Activated CD8-positive, alpha-beta memory T cell treated with anti-CD3 and anti-CD28 coated beads, Interleukin-2, amount 50 U/mL, for 48 hours (primary cell): Measurements from ENCODE around the gene ZNF619.
"Not testable (repeated sequence)": the region's sequence is repeated elsewhere in the genome, so short reads cannot be mapped to it uniquely, and the experiment has no call there.

Source experiments
- DNase-seq: peaks from one replicate; pipeline ENCODE4 v3.0.0-alpha.2; 2020

ZNF619 gene

GRCh38 chr3:40476478-40477470, at the start of gene ZNF619:
TSS of gene ZNF619 (plus strand) at chr3:40477122. CDS start at chr3:40477980, 858 bp downstream.
- DNase-seq: peak; percentile 78

GRCh38 chr3:40432793-40433192, 44.1 kb upstream of the ZNF619 start:
- no peak for DNase-seq

GRCh38 chr3:40437889-40438288, 39.0 kb upstream of the ZNF619 start:
- no peak for DNase-seq

GRCh38 chr3:40445062-40445461, 31.9 kb upstream of the ZNF619 start:
- no peak for DNase-seq

GRCh38 chr3:40445880-40446279, 31.0 kb upstream of the ZNF619 start:
- no peak for DNase-seq

GRCh38 chr3:40450438-40450837, 26.5 kb upstream of the ZNF619 start:
- DNase-seq: no peak

- no peak for DNase-seq
Measured at GRCh38 chr3:40451551-40451950, 25.4 kb upstream of the ZNF619 start.

GRCh38 chr3:40452057-40452456, 24.9 kb upstream of the ZNF619 start:
- no peak for DNase-seq

- DNase-seq: no peak
Measured at GRCh38 chr3:40452562-40452875, 24.4 kb upstream of the ZNF619 start.

- DNase-seq: peak; percentile 92
Measured at GRCh38 chr3:40452876-40453730, 23.8 kb upstream of the ZNF619 start.

GRCh38 chr3:40453933-40454332, 23.0 kb upstream of the ZNF619 start:
- DNase-seq: no peak

GRCh38 chr3:40455328-40455727, 21.6 kb upstream of the ZNF619 start:
- DNase-seq: no peak

GRCh38 chr3:40456279-40456939, 20.5 kb upstream of the ZNF619 start:
- no peak for DNase-seq

GRCh38 chr3:40456940-40457823, 19.7 kb upstream of the ZNF619 start, which contains the start of gene RPL14:
TSS of gene RPL14 (plus strand) at chr3:40457339. CDS start at chr3:40457472, 133 bp downstream.
- peak; percentile 95 for DNase-seq

- no peak for DNase-seq
Measured at GRCh38 chr3:40458473-40458872, 18.4 kb upstream of the ZNF619 start.

- not testable (repeated sequence) for DNase-seq
Measured at GRCh38 chr3:40460481-40460880, 16.4 kb upstream of the ZNF619 start.

GRCh38 chr3:40461161-40461560, 15.8 kb upstream of the ZNF619 start:
- no peak for DNase-seq

GRCh38 chr3:40462838-40463237, 14.1 kb upstream of the ZNF619 start:
- not testable (repeated sequence) for DNase-seq

GRCh38 chr3:40463579-40463978, 13.3 kb upstream of the ZNF619 start:
- no peak for DNase-seq

- no peak for DNase-seq
Measured at GRCh38 chr3:40464339-40465110, 12.4 kb upstream of the ZNF619 start.

GRCh38 chr3:40465111-40465407, 11.9 kb upstream of the ZNF619 start:
- DNase-seq: no peak
